Heart left ventricle (tissue), 13 donors: ENCODE measurements around the gene EEIG1.

Experiments used
- POLR2A ChIP-seq, 2 donors: fragments of 450-650 bp; IDR thresholded peaks; one replicate each; pipeline ENCODE4 v1.6.1; 2017; ENCODE audit warnings: antibody characterized with exemption in 2 of 2, mild to moderate bottlenecking in 2 of 2, moderate library complexity in 2 of 2
- TF ChIP-seq, protein P1 (sequence below), 12 donors: fragments of 200-600 bp; sonication (generic) in 4 of 12; IDR thresholded peaks; one replicate each; pipeline versions ENCODE4 v1.5.0 to v1.8.0; 2018 to 2022; ENCODE audit warnings: antibody characterized with exemption in 12 of 12, mild to moderate bottlenecking in 5 of 12
- donor health status: ischemic (EF 13 %, LVEDD 7.1; RV severe dilation, severe dysfunction).
- donor health status: DM: no; HTN: yes; CAD: no.
- donor health status: DM: no; HTN: no; CAD: no.
- donor health status: ischemic (EF 25% LVEDD 6.9; RV normal size, moderate dysfunction).
- donor health status: ischemic (EF 25% LVEDD 5.7; RV mildly dilated, moderate dysfunction).
- donor health status: ischemic (EF 35%, LVEDD 5.7; RV mildly dilated, moderate dysfunction).
- donor health status: nonischemic (EF 11% LVEDD 7.7; RV severe dilation, severe dysfunction).
- donor health status: DM: yes; HTN: yes; CAD: no.
- donor health status: PGD.
- donor health status: ischemic (EF 29% LVEDD 5.4; RV normal size, mild dysfunction).
- donor health status: nonischemic (EF 23%, LVEDD 6.1; RV moderate dilation, normal function).

DNA sequence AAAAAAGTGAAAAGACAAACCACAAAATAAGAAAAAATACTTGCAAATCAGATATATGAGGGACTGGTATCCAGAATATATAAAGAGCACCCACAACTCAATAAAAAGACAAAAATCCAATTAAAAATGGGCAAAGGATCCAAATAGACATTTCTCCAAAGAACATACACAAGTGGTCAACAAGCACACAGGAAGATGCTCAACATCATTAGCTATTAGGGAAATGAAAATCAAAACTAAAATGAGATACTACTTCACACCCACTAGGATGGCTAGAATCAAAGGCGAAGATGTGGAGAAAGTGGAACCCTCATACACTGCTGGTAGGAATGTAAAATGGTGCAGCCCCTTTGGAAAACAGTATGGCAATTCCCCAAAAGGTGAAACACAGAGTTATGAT is 22.1 kb downstream of the EEIG1 start:
- TF ChIP-seq, protein P1, sequence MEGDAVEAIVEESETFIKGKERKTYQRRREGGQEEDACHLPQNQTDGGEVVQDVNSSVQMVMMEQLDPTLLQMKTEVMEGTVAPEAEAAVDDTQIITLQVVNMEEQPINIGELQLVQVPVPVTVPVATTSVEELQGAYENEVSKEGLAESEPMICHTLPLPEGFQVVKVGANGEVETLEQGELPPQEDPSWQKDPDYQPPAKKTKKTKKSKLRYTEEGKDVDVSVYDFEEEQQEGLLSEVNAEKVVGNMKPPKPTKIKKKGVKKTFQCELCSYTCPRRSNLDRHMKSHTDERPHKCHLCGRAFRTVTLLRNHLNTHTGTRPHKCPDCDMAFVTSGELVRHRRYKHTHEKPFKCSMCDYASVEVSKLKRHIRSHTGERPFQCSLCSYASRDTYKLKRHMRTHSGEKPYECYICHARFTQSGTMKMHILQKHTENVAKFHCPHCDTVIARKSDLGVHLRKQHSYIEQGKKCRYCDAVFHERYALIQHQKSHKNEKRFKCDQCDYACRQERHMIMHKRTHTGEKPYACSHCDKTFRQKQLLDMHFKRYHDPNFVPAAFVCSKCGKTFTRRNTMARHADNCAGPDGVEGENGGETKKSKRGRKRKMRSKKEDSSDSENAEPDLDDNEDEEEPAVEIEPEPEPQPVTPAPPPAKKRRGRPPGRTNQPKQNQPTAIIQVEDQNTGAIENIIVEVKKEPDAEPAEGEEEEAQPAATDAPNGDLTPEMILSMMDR (IDR thresholded peaks at IDR 0.05), result no peak
- TF ChIP-seq POLR2A (IDR thresholded peaks at IDR 0.05), result no peak
